NOMO-1 treated with dmso at 0.1 percent for 144 hours (cell line): ENCODE data around the gene PKM.
"Not testable (repeated sequence)": the region's sequence is repeated elsewhere in the genome, so short reads cannot be mapped to it uniquely, and the experiment has no call there.

Experiments
- DNase-seq: peaks from one replicate; lab custom pipeline; 2025; ENCODE audit not compliant: unreplicated experiment; lab: John Stamatoyannopoulos, UW

Gene PKM

DNA sequence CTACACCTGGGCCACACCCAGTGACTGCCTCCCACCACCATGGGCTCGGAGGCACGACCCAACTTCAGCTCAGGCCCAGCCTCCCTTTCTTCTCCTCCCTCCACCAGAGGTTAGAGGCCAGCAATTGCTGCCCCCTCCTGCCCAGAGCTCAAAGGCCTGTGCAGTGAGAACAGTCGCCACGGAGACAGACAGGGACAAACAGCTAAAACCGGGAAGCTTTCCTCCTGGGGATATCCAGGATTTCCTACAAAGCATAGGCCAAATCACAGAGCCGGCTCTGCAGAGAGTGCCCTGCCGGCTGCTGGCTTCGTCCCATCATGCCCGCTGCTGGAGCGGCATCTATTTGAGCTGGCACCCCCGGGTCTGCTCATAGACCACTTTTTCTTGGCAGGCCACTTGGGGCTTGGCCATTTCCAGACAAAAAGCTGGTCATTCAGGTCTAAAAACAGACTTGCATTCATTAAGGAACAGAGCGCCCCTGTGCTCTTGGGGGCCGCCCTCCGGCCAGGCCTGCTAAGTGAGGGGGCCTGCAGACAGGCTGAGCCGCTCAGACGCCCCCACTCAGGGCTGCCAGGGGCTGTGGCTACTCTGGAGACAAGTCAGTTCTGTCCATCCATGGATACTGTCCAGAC lies 50.9 kb downstream of the PKM start:
- no peak for DNase-seq

- DNase-seq, result no peak
Measured at GRCh38 chr15:72178976-72179585, 51.9 kb downstream of the PKM start.

GRCh38 chr15:72176743-72177142 lies 54.2 kb downstream of the PKM start:
- no peak for DNase-seq

- DNase-seq, result no peak
Measured at GRCh38 chr15:72176159-72176558, 54.8 kb downstream of the PKM start.

DNA sequence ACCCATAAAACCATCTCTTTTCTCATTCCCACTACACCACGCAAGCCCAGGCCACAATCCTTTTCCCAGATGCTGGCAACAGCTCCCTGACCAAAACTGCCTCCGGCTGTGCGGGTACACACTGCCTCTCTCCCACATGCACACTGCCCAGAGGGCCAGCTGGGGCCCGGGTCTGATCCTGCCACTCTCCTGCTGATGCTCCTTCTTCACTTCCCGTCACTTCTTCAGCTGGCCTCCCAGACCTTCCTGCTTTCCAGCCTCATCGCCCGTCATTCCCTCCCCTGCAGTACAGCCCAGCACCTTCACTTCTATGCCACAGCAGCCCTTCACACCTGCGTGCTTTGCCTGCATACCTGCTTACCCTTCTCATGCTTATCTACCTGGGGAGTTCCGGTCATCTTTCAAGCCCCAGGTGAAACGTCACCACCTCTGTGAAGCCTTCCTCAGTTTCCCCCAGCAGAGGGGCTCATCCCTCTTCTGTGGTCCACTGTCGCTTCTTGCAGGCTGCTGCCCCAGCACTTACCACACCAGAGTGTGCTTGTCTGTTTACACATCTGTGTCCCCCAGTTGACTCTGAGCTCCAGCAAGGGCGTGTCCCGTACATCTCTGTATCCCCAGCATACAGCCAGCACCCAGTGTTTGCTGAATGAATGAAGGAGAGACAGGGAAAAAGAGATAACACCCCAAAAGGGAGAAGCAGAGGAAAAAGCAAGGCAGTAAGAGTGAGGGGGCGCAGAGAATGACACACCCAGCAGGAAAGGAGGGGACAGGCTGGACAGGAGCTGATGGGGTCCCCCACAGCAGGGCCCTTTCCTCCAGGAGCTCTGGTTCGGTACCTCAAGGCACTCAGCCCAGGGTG lies 55.6 kb downstream of the PKM start:
- DNase-seq, result no peak

DNA sequence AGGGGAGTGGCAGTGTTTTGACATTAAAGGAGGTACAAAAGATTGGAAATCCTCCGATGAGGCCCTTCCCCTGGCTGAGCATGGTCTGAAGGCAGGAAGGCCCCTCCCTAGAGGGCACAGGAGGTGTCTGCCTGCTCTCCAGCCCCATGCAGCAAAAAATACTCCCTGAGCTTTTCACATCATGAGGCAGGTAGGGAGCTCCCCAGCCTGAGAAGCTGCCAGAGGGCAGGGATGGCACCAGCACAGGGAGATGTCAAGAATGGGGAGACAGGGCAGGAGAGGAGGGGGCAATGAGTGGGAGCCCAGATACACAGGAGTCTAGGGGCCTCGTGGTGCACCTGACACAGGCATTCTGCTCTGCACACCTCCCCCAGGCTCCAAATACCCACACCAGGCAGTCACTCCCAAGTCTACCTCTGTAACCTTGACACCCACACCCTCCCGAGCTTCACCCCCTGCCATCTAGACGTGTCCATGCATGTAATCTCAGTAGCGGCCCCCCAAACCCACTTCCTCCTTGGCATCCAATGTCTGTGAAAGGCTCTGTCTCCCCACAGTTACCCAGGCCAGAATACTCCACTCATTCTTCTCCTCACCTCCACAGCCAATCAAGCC lies 56.3 kb downstream of the PKM start:
- no peak for DNase-seq

DNA sequence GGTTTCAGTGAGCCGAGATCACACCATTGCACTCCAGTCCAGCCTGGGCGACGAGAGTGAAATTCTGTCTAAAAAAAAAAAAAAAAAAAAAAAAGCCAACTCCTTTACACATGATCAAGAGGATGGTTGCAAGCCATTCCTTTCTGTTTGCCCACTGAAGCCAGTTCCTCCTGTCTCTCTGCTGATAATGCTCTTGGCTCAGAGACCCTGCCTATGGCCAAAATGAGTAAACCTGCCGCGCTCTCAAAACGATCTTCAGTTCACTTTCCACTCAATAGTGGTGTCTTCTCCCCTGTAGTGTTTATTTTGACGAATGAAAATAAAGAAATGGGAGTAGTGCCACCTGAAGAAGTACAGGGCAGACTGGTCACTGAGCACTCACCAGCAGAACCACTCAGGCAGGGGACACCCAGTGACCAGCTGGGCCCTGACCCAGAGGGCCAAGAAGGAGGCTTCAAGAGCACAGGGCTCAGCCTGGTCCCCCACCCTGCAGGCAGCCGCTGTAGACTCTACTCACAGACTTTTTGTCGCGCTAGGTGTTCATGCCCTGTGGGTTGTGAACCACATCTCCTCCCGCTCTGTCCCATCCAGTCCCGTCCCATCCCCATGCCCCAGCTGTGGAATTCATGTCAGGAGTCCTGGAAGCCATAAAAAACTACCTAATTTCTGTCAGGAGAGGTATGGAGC lies 57.0 kb downstream of the PKM start:
- no peak for DNase-seq

GRCh38 chr15:72173401-72173800 lies 57.6 kb downstream of the PKM start:
- no peak for DNase-seq

- DNase-seq, result no peak
Measured at GRCh38 chr15:72172796-72173195, 58.2 kb downstream of the PKM start.

GRCh38 chr15:72171978-72172377 lies 59.0 kb downstream of the PKM start:
- DNase-seq, result not testable (repeated sequence)

- DNase-seq, result no peak
Measured at GRCh38 chr15:72170691-72171090, 60.3 kb downstream of the PKM start.

DNA sequence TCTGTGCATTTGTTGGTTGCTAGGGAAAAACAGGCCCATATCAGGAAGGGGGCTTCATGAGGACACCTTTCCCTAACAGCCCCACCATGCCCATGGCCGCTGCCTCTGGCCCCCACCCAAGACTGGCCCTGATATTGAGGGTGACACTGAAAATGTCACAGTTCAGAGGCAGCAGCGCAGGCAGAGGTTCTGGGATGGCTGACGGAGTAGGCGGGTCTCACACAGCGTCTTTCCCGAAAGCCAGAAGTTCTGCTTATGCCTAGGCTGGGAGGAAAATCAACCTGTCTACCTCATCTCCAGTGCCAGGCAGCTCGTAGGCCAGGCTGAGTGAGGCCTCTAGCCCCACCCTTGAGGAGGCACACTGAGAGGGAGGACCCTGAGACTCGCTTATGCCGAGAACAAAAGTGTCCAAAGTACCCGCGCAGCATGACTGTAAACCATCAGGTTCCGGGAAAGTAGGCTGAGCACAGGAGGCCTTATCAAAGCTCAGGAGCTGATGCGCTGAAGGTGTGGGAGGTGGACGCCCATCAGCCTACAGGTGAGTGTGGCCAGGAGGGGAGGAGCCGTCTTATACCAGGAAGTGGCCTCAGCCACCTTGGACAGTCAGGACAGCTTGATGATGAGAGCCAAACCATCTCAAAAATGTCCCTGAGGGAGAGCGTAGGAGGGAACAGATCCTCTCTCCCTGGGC lies 60.9 kb downstream of the PKM start:
- DNase-seq, result no peak

- no peak for DNase-seq
Measured at GRCh38 chr15:72169236-72169920, 61.6 kb downstream of the PKM start.

DNA sequence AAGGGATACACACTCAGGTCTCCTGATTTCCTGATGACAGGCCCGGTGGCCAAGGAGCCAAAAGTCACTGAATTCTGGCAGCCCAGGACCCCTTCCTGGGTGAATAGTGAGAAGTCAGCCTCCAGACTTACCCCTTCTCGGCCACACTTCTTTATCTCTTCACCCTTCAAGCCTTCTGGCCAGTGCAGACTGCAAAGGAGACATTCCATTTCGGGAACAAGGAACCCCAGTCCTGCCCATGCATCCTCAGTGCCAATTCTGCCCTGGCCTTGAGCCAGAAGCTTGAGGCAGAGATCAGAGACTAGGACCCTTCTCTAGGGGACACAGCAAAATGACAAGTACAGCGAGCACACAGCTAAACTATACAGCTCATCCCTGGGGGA lies 62.2 kb downstream of the PKM start:
- DNase-seq, result no peak

GRCh38 chr15:72168131-72168807 lies 62.7 kb downstream of the PKM start:
- no peak for DNase-seq

DNA sequence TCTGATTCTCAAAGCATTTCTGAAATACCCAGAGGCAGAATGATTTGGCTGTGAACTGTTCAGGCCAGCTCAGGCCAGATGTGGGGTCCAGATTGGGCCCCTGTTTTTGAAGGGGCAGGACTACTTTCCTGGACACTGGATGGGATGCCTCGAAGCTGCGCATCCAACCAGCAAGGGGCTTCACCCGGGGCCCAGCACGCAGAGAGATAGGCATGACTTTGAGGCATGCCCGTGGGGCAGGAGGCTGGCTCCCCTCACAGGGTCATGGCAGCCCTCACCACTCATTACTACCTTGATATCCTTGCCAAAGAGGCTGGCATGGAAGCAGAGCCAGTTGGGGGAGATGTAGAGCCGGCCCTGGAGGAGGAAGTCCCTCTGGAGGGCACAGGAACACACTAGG lies 63.5 kb downstream of the PKM start:
- no peak for DNase-seq

DNA sequence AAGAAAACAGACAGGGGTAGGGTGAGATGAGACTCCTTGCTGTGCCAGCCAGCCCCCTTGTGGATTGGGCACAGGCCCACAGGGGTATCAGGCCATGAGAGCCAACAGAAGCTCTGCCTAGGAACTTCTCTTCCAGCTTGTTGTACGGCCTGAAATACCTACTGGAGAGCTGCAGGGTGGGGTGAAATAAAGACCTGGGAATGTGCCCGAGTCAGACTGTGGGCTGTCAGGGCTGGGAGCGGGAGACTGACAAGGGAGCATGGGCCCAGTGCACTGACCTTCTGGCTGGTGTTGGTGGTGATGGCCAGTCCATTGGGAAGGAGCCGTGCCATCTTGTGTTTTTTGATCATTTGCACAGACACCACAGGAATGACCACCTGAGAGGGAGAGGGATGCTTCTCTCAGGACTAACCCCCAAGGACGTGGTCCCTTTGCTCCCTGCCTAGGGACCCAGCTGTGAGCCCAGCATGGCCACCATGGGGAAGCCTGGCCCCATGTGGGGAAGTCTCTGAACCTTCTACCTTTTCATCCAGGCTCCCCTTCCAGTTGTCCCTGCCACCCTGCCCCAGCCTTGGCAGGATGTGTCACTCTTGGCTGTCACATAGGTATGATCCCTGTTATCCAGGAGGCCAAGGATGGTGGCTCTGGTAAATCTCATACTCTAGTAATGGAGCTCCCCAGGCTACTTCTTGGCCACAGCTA lies 64.1 kb downstream of the PKM start:
- DNase-seq, result no peak

GRCh38 chr15:72163719-72164118 lies 67.3 kb downstream of the PKM start:
- DNase-seq, result no peak

GRCh38 chr15:72162569-72162968 lies 68.4 kb downstream of the PKM start:
- no peak for DNase-seq
